Stimulated activated naive CD4-positive, alpha-beta T cell (primary cell): ENCODE results near the gene STK10.

ENCODE experiments used
- DNase-seq, 6 experiments: peaks; one replicate each; lab custom pipeline; 2025; lab: John Stamatoyannopoulos, UW

STK10 gene

GRCh38 chr5:172188893-172189692 lies 1.1 kb upstream of the STK10 start:
- no peak for DNase-seq

GRCh38 chr5:172187118-172188032 lies 649 bp downstream of the STK10 start:
- DNase-seq, result peak; percentile 42 to 70 (median 61)

- no peak for DNase-seq
Observed at GRCh38 chr5:172186114-172186695, 1.8 kb downstream of the STK10 start.

GRCh38 chr5:172185096-172185461 lies 2.9 kb downstream of the STK10 start:
- peak in 4 of 6 experiments; percentile 19 to 43 (median 30) for DNase-seq

- DNase-seq, result no peak
Observed at GRCh38 chr5:172183881-172184280, 4.1 kb downstream of the STK10 start.

- DNase-seq, result no peak
Observed at GRCh38 chr5:172182291-172182690, 5.7 kb downstream of the STK10 start.

DNA sequence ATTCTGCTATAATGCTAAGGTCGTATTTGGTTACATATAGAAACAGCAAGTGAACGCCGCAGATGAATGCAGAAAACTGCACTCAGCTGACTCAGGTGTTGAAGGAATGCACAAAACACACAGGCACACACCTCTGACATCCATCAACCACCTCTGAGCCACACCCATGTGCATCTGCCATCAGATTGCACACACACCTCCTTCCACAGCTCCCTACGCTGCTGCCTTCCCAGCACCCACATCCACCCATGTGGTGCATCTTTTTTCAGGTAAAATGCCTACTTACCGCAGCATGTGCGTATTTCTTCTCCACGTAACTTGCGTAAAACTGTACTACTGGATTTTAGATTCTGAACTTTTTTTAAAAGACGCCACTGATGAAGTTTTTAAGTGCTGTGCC lies 7.1 kb downstream of the STK10 start:
- DNase-seq, result peak; percentile 40 to 77 (median 62)

- DNase-seq, result peak; percentile 26 to 62 (median 52)
Observed at GRCh38 chr5:172178991-172179989, 8.7 kb downstream of the STK10 start.

DNA sequence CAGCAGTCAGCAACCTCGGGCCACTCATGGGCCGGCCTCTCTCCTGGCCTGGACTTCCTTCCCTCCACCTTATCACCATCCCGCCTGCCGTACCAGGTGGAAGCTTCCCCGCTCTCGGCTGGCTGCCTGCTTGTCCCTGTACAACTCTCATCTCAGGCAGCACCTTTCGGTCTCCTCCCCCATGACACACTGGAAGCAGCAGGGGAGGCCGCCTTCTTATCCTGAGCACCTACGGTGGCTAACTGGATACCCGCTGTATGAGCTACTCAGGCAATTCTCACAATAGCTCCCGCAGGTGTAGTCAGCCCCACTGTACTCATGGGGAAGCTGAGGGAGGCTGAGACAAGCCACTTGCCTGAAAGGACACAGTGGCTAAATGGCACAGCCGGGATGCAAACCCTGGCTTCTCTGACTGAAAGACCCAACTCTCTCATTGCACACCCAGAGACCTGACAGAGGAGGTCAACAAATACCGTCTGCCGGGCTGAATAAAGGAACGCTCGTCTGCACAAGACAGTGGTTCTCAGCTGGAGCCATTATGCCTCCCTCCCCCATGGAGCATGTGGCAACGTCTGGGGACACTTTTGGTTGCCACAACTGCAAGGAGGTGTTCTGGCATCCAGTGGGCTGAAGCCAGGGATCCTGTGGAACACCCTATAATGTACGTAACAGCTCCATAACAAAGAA lies 9.6 kb downstream of the STK10 start:
- peak in 4 of 6 experiments; percentile 13 to 61 (median 55) for DNase-seq

DNA sequence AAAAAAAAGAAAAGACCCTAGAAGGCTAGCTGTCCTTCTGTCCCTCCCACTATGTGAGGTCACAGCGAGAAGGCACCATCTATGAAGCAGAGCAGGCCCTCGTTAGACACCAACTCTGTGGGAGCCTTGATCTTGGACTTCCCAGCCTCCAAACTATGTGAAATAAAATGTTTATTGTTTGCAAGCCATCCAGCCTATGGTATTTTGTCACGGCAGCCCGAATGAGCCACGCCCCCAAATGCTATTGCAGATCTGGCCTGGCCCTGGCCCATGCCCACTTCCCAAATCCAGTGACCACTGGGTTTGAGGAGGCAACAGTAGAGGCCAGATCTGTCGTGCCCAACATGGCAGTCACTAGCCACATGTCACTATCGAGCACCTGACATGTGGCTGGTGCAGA lies 10.8 kb downstream of the STK10 start:
- DNase-seq, result no peak

- DNase-seq, result peak; percentile 78 to 90 (median 84)
Observed at GRCh38 chr5:172175263-172175719, 12.7 kb downstream of the STK10 start.

DNA sequence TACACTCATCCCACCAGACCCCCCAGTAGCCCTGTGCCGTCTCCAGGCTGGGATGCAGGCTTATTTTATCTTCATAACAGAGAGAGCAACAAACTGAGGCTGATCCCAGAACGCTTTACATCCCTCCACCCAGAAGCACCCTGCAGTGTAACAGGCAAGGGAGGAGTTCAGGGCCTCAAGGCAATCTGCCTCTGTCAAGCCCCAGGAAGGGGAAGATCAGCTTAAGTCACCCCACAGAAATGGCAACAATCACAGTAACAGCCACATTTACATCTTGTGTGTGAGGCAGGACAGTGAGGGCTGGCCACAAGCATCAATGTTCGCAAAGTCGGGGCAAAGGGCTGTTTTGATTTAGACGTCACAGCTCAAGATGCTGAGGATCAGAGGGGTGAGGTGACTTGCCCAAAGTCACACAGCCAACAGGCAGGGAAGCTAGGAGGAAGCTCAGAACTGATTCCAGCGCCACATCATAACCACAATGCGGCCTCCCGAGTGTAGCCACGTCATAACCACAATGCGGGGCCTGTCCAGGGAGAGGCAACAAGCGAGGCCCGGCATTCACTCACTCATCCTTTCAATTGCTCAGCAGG lies 14.4 kb downstream of the STK10 start:
- peak in 5 of 6 experiments; percentile 18 to 40 (median 34) for DNase-seq

GRCh38 chr5:172172912-172173563 lies 15.0 kb downstream of the STK10 start:
- no peak for DNase-seq

DNA sequence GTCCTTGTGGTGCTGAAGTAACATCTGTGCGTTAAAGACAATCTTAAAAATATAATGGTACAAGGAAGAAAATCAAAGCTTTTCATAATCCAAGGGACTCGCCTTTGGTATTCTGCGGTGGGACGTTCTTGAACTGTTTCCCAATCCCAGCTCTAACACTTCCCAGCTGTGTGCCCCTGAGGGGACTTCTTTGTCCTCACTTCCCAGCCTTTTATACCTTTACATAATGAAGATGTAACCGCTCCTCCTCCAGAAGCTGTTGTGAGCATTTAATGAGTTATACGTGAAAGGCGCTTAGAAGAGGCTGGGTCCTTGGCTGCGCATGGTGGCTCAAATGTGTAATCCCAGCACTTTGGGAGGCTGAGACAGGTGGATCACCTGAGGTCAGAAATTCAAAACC lies 16.9 kb downstream of the STK10 start:
- DNase-seq, result no peak

DNA sequence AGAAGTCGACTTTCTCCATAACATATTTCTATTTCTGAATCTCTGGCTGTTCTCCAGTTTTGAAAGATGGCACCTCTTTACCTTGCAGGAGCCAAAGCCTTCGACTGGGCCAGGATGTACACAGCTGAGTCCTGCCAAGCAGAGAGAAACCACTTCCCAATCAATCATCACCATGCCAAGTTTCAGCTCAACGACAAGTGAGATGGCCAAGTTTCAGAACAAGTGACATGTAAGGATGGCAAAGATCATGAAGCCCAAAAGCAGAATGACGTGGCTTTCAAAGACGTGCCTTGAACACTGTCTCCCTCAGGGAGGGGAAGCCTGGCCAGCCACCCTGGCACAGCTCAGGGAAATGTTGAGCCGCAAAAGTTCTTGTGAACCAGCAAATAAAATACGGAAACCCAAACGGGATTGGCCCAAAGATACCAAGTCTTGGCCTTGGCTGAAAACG lies 17.7 kb downstream of the STK10 start:
- no peak for DNase-seq

DNA sequence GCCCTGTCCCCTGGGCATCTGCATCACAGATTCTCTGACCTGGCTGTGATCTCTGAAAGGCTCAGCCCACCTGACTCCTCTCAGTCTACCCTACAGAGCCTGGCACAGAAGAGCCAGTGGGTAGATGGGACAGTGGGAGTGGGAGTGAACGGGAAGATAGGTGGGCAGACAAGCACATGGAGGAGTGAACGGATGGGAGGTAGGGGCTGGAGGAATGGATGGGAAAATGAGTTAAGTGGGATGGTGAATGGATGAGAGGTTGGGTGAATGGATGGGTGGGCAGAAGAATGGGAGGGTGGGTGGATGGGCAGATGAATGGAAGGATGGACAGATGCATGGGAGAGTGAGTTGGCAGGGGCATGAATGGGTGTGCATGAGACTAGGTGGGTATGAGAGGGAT lies 18.8 kb downstream of the STK10 start:
- DNase-seq, result no peak

DNA sequence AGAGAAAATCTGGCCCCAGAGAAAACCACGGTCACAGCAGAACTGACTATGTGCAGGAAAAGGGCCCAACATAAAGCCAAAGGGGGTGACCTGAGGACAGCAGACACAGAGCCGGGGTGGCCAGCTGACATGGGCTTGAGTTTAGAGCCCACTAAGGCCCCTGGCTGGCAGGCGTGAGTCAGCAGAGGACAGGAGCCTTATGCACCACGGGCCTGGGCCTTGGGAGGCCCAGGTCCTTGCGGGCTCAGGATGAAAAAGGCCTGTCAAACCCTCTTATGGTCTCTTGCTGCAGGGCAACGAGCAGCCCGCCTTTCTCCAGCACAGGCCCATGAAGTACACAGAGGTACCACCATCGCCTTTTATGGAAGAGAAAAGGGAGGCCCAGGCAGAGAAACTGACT lies 19.7 kb downstream of the STK10 start:
- no peak for DNase-seq

GRCh38 chr5:172167895-172168294 lies 20.1 kb downstream of the STK10 start:
- no peak for DNase-seq

DNA sequence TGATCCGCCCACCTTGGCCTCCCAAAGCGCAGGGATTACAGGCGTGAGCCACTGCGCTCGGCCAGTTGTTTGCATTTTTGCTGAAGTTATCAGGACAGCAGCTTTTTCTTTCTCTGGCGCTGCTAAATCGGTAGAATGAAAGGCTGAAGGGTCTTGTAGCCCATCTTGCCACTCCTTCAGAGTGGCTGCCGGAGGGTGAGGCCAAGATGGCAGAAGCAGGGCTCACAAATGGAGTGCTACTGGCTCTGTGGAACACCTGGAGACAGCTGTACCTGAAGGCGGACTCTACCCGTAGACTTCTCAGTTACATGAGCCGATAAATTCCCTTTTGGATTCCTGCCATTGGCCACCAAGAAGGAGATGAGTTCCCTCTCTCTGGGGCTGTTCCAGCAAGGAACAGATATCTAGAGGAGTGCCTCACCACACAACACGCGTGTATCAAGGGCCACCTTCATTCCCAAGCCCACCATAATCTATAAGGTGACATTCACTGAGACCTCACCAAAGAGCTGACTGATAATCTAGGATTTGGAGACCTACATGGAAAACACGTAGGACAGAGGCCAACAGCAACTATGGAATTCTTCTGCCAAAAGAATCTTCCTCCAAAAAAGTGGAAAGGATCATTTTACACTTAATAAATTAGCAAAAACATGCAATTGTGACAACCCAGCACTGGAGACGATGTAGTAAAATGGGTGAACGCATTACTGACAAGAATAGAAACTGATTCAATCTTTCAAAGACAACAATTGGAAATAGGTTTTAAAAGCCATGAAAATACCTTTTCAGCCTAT lies 21.8 kb downstream of the STK10 start:
- DNase-seq, result no peak
